ENCODE results near the gene MRPS27.
A peak's percentile ranks its signal among the peaks of the same experiment; 100 is the strongest.
"Not testable (repeated sequence)": the region's sequence is repeated elsewhere in the genome, so short reads cannot be mapped to it uniquely, and the experiment has no call there.

MRPS27 gene

GRCh38 chr5:72202331-72202825 lies 117.7 kb downstream of the MRPS27 start:
- DNase-seq (ENCODE audit: low spot score), result no peak

- no peak for DNase-seq (ENCODE audit: low spot score)
These were observed 120.4 kb downstream of the MRPS27 start for GRCh38 chr5:72199681-72200080.

GRCh38 chr5:72197393-72197792 lies 122.6 kb downstream of the MRPS27 start:
- no peak for DNase-seq (ENCODE audit: low spot score)

GRCh38 chr5:72195581-72195980 lies 124.5 kb downstream of the MRPS27 start:
- no peak for DNase-seq (ENCODE audit: low spot score)

GRCh38 chr5:72194846-72195245 lies 125.2 kb downstream of the MRPS27 start:
- no peak for DNase-seq (ENCODE audit: low spot score)

GRCh38 chr5:72191404-72191803 lies 128.6 kb downstream of the MRPS27 start:
- peak; percentile 46 for DNase-seq (ENCODE audit: low spot score)

- no peak for DNase-seq (ENCODE audit: low spot score)
These were observed 130.9 kb downstream of the MRPS27 start for GRCh38 chr5:72189146-72189545.

GRCh38 chr5:72188166-72188565 lies 131.9 kb downstream of the MRPS27 start:
- no peak for DNase-seq (ENCODE audit: low spot score)

- peak; percentile 16 for DNase-seq (ENCODE audit: low spot score)
These were observed 132.5 kb downstream of the MRPS27 start for GRCh38 chr5:72187388-72188075.

GRCh38 chr5:72185496-72186329 lies 134.3 kb downstream of the MRPS27 start:
- DNase-seq (ENCODE audit: low spot score), result peak; percentile 68

- no peak for DNase-seq (ENCODE audit: low spot score)
These were observed 135.6 kb downstream of the MRPS27 start for GRCh38 chr5:72184408-72184807.

- no peak for DNase-seq (ENCODE audit: low spot score)
These were observed 136.9 kb downstream of the MRPS27 start for GRCh38 chr5:72183101-72183520.

GRCh38 chr5:72182686-72183085 lies 137.4 kb downstream of the MRPS27 start:
- no peak for DNase-seq (ENCODE audit: low spot score)

- DNase-seq (ENCODE audit: low spot score), result no peak
These were observed 139.1 kb downstream of the MRPS27 start for GRCh38 chr5:72180925-72181324.

GRCh38 chr5:72179816-72180440 lies 140.1 kb downstream of the MRPS27 start:
- no peak for DNase-seq (ENCODE audit: low spot score)

GRCh38 chr5:72179028-72179815 lies 140.8 kb downstream of the MRPS27 start:
- peak; percentile 92 for DNase-seq (ENCODE audit: low spot score)

- DNase-seq (ENCODE audit: low spot score), result no peak
These were observed 142.5 kb downstream of the MRPS27 start for GRCh38 chr5:72177538-72177937.

GRCh38 chr5:72172786-72173185 lies 147.3 kb downstream of the MRPS27 start:
- DNase-seq (ENCODE audit: low spot score), result no peak

- DNase-seq (ENCODE audit: low spot score), result no peak
These were observed 148.4 kb downstream of the MRPS27 start for GRCh38 chr5:72171667-72172066.

GRCh38 chr5:72171181-72171580 lies 148.9 kb downstream of the MRPS27 start:
- not testable (repeated sequence) for DNase-seq (ENCODE audit: low spot score)

- DNase-seq (ENCODE audit: low spot score), result no peak
These were observed 149.9 kb downstream of the MRPS27 start for GRCh38 chr5:72170101-72170500.

Data from GM03348 (cell line).